ES-I3 (cell line): Measurements from ENCODE around the gene JAK3.
"Not testable (repeated sequence)": the region's sequence is repeated elsewhere in the genome, so short reads cannot be mapped to it uniquely, and the experiment has no call there.

Source experiments
- H3K36me3 ChIP-seq: 2 replicates; pipeline ENCODE4 v1.6.1; 2013; ENCODE audit warnings: mild to moderate bottlenecking, low read length, control low read depth, moderate library complexity; ENCODE audit not compliant: insufficient read depth
- H3K4me1 ChIP-seq: 2 replicates; pipeline ENCODE4 v1.6.1; 2013; ENCODE audit warnings: mild to moderate bottlenecking, control low read depth, low read length; ENCODE audit not compliant: insufficient read depth
- H3K9ac ChIP-seq: 2 replicates; pipeline ENCODE4 v1.6.1; 2013; ENCODE audit warnings: low read depth, mild to moderate bottlenecking, low read length, moderate library complexity
- H3K9me3 ChIP-seq: 2 replicates; pipeline ENCODE4 v1.6.1; 2013; ENCODE audit warnings: mild to moderate bottlenecking, low read length, moderate library complexity; ENCODE audit not compliant: control insufficient read depth, insufficient read depth

Gene JAK3

DNA sequence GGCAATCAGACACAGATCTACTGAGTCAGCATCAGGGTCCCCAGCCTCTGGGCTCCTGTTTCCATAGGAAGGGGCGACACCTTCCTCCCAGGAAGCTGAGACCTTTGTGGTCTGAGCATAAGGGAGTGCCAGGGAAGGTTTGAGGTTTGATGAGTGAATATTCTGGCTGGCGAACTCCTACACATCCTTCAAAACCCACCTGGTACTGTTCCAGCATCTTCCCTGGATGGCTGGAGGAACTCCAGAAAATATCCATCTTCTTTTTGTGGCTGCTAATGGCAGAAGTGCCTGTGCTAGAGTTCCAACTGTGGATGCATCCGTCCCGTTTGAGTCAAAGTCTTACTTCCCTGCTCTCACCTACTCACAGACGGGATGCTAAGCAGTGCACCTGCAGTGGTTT is 35.7 kb downstream of the JAK3 start:
- Histone ChIP-seq H3K9ac (no peak overlapping the region), H3K4me1 (no peaks in the 10 kb centered on the region), H3K36me3 (no peaks in the 10 kb centered on the region), H3K9me3 (no peaks in the 10 kb centered on the region)

DNA sequence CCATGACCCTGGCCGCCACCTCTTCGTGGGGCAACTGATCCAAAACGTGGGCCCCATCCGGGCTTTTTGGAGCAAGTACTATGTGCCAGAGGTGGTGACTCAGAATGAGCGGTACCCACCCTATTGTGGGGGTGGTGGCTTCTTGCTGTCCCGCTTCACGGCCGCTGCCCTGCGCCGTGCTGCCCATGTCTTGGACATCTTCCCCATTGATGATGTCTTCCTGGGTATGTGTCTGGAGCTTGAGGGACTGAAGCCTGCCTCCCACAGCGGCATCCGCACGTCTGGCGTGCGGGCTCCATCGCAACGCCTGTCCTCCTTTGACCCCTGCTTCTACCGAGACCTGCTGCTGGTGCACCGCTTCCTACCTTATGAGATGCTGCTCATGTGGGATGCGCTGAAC is 36.1 kb downstream of the JAK3 start:
- Histone ChIP-seq H3K36me3 (no peaks in the 10 kb centered on the region), H3K9ac (no peak overlapping the region), H3K9me3 (no peaks in the 10 kb centered on the region), H3K4me1 (no peaks in the 10 kb centered on the region)

DNA sequence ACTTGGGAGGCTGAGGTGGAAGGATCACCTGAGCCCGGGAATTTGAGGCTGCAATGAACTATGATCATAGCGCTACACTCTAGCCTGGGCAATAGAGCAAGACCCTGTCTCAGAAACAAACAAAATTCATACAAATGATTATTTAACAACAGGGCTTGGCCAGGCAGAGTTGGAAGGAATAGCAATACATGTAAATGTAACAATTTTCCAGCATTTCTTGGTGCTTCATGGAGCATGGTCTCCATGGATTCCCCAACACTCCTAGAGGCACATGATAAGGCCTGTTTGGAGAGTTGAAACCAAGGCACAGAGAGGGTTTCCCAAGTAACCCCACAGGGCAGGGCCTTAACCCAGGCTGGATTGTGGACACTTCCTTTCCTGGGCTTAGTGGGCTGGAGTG is 36.7 kb downstream of the JAK3 start:
- H3K4me1 ChIP-seq = no peaks in the 10 kb centered on the region
- no peaks in the 10 kb centered on the region for H3K36me3 ChIP-seq
- H3K9ac ChIP-seq = no peak overlapping the region
- H3K9me3 ChIP-seq = no peaks in the 10 kb centered on the region

DNA sequence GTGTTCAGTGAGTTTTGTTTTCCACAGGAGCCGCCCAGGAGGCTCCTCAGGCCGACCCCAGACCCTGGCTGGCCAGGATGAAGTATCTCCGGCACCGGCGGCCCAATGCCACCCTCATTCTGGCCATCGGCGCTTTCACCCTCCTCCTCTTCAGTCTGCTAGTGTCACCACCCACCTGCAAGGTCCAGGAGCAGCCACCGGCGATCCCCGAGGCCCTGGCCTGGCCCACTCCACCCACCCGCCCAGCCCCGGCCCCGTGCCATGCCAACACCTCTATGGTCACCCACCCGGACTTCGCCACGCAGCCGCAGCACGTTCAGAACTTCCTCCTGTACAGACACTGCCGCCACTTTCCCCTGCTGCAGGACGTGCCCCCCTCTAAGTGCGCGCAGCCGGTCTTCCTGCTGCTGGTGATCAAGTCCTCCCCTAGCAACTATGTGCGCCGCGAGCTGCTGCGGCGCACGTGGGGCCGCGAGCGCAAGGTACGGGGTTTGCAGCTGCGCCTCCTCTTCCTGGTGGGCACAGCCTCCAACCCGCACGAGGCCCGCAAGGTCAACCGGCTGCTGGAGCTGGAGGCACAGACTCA is 40.0 kb downstream of the JAK3 start:
- H3K9me3 ChIP-seq = no peaks in the 10 kb centered on the region
- H3K4me1 ChIP-seq = no peaks in the 10 kb centered on the region
- H3K36me3 ChIP-seq = no peaks in the 10 kb centered on the region
- no peak overlapping the region for H3K9ac ChIP-seq

DNA sequence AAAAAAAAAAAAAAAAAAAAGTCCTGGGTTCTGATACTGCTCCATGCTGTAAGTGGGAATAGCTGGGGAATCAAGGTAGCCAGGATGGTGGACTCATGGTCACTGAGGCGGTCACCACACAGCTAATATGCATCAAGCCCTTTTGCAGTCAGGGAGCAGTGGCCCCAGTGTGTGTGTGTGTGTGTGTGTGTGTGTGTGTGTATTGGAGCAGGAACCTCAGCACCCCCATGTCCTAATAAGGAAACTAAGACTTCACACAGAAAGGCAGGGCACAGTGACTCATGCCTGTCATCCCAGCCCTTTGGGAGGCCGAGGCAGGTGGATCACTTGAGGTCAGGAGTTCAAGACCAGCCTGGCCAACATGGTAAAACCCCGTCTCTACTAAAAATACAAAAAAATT is 40.8 kb downstream of the JAK3 start:
- H3K9ac ChIP-seq = no peak overlapping the region
- H3K4me1 ChIP-seq = no peaks in the 10 kb centered on the region
- H3K9me3 ChIP-seq = no peaks in the 10 kb centered on the region
- no peaks in the 10 kb centered on the region for H3K36me3 ChIP-seq

DNA sequence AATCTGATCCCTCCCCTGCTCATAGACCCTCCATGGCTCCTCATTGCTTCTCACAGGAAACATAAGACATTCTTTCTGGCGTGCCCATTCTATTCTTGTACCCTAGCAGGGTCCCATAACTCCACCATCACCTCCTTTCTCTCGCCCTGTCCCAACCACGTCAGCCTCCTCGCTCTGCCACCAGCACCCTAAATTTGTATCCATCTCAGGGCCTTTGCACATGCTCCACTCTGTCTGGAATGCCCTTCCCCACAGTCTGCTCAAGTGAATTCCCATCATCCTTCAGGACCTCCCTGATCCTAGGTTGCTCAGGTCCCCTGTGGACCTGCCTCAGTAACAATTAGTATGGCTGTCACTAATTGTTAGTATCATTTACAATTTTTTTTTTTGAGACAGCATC is 42.4 kb downstream of the JAK3 start:
- H3K9me3 ChIP-seq = no peaks in the 10 kb centered on the region
- H3K9ac ChIP-seq = no peak overlapping the region
- H3K36me3 ChIP-seq = no peaks in the 10 kb centered on the region
- no peaks in the 10 kb centered on the region for H3K4me1 ChIP-seq

DNA sequence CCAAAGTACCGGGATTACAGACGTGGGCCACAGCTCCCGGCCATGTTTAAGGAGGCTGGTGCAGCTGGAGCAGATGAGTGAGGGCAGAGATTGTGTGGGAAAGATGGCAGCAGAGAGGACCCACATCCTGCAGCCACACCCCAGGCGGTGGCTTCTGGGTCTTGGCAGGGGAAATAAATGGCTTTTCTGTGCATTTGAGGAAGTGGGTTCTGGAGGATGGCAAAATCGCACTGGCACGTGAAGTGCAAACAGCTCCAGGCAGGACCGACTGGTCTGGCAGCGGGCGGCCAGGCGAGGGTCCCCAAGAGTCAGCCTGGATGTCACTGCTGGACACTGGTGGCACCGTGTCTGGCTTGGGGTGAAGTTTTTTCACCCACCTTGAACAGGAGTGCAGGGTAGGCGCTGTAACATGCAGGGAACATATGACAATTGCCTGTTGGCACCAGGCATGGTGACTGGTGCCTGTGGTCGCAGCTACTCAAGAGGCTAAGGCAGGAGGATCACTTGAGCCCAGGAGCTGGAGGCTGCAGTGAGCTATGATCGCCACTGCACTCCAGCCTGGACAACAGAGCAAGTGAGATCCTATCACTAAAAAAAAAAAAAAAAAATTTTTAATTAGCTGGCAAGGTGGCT is 44.4 kb downstream of the JAK3 start:
- Histone ChIP-seq H3K9ac (no peak overlapping the region), H3K36me3 (no peaks in the 10 kb centered on the region), H3K9me3 (no peaks in the 10 kb centered on the region), H3K4me1 (no peaks in the 10 kb centered on the region)

DNA sequence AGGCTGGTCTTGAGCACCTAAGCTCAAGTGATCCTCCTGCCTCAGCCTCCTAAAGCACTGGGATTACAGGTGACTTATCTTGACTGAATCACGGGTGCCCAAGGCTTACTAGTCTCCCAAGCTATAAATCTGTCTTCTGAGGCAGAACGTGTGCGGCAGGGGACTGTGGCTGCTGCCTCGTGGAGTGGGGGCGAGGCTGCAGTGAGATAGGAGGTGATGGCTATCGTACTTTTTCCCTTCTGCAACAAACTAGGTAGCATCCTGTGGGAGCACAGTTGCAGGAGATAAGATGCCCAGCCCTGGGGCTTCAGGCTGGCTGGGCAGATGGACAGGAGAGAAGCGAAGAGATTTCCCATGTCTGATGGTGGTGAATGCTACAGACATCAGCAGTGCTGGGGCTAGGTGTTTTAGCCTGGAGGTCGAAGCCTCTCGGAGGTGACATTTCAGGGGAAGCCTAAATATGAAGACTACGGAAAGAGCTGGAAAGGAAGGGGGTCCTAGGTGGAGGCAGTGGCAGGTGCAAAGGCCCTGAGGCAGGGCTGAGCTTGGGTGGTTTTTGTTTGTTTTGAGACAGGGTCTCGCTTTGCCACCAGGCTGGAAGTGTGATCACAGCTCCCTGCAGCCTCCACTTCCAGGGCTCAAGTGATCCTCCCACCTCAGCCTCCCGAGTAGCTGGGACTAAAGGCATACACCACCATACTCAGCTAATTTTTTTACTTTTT is 45.5 kb downstream of the JAK3 start:
- Histone ChIP-seq H3K9ac (no peak overlapping the region), H3K9me3 (no peaks in the 10 kb centered on the region), H3K4me1 (no peaks in the 10 kb centered on the region), H3K36me3 (no peaks in the 10 kb centered on the region)

DNA sequence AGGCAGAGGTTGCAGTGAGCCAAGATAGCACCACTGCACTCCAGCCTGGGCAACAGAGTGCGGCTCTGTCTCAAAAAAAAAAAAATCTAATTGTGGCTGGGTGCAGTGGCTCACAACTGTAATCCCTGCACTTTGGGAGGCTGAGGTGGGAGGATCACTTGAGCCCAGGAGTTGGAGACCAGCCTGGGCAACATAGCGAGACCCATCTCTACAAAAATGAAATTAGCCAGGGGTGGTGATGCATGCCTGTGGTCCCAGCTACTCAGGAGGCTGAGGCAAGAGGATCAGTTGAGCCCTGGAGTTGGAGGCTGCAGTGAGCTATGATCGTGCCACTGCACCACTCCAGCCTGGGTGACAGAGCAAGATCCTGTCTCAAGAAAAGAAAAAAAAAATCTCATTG is 49.2 kb downstream of the JAK3 start:
- not testable (repeated sequence) for H3K9ac ChIP-seq, H3K9me3 ChIP-seq, H3K4me1 ChIP-seq, H3K36me3 ChIP-seq

DNA sequence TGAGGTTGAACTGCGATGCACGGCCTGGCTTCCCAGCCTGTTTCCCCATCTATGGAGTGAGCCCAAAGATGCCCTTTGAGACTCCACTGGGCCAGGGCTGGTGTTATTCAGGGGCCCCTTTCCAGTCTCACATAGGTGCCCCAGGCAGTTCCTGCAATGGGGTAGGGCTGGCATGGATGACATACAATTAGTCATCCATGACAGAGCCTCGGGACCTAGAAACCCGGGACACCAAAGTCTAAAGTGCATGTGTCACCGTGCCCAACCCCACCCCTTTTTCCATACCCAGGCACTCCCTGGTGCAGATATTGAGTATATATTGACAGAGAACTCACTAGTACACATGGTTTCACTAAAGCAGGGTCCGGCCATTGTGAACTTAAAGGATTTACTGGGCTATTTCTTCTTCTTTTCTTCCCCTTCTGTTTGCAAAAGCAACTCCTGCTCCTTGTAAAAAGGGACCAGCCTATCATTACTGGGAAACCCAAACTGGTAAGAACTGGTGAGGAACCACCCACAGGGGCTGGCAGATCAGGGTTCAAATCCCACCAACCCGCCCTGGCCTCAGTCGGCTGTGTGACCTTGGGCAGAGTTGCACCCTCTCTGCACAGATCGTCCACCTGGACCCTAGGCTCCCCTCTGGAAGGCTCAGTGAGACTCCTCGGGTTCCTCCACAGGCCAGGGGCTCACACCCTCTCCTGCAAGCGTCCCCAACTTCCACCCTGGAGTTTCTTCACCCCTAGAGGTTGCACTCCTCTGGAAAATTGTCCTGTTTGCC is 50.2 kb downstream of the JAK3 start:
- Histone ChIP-seq H3K9me3 (no peaks in the 10 kb centered on the region), H3K36me3 (no peaks in the 10 kb centered on the region), H3K4me1 (no peaks in the 10 kb centered on the region), H3K9ac (no peak overlapping the region)

DNA sequence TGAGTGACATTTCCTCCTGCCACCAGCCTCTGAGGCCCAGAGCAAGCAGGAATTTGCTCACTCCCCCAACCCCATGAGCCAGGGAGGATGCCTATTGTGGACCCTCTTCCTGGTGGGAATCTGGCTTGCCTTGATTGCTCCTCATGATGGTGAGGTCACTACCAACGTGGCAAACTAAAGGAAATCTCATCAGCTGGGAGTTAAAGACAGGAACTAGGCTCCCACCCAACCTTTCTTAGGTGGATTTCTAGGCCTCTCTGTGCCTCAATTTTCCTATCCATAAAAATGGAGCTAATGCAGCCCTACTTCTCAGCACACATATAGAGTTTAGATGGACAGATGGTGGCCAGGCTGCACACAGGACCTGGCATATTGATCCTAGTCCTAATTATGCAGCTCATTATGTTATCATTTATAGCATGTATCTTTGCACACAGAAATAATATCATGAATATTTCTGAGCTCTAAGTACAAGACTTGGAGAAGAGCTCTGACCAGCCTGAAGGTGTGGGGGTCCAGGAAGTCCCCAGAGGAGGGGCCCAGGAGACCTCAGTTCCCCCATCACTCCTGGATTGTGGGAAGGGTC is 50.9 kb downstream of the JAK3 start:
- no peaks in the 10 kb centered on the region for H3K9me3 ChIP-seq
- no peak overlapping the region for H3K9ac ChIP-seq
- no peaks in the 10 kb centered on the region for H3K36me3 ChIP-seq
- H3K4me1 ChIP-seq = no peaks in the 10 kb centered on the region

DNA sequence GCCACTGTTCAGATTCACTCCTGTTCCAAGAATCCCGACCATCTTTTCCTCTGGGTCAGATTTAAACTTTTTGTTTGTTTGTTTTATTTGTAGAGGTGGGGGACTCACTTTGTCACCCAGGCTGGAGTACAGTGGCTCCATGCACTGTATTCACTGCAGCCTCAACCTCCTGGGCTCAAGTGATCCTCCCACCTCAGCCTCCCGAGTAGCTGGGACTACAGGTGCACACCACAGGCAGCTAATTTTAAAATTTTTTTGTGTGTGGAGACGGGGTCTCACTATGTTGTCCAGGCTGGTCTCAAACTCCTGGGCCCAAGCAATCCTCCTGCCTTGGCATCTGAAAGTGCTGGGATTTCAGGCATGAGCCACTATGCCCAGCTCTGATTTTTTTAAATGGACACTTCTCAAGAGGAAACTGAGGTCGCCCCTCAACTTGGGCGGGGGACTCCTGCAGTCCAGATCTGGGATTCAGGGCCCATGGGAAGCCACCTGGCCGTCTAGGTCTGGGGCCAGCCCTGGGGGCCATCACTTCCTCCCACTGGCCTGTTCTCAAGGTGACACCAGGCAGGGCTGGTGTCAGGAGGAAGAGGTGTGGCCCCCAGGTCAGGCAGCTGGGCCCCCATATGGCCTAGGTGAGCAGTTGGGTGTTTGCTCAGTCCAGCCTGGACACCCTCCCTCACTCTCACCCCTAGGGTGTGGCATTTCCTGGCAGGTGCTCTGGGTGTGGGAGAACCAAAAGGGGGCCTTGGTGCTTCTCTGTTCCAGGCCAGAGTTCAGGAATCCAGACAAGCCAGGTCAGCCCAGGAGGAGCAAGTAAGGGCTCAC is 51.6 kb downstream of the JAK3 start:
- Histone ChIP-seq H3K36me3 (no peaks in the 10 kb centered on the region), H3K9ac (no peak overlapping the region; the same call in 1 of the 2 replicates), H3K9me3 (no peaks in the 10 kb centered on the region), H3K4me1 (no peaks in the 10 kb centered on the region)

DNA sequence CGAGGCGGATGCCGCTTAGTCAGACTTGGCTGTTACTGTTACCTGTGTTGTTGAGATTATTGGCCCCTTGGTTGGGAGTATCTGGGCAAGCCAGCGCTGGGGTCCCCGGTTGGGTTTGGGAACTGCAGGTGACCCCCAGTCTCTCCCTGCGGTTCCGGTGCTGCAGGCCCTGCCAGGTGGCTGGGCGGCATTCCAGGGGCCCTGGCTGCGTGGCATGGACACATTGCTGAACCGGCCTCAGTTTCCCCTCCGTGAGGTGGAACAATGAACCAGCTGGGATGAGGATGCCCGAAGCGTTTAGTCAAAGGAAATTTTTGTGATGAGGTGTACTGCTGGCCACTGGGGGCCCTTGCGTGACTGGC is 52.3 kb downstream of the JAK3 start:
- H3K9me3 ChIP-seq = no peaks in the 10 kb centered on the region
- 0 out of 2 replicates have a peak, but pooled peaks cover under 1% of the 10 kb centered on the region for H3K4me1 ChIP-seq
- peak overlapping the region; percentile 61 for H3K9ac ChIP-seq
- H3K36me3 ChIP-seq = no peaks in the 10 kb centered on the region
